ENCODE measurements around the gene SLC44A4.
"Not testable (repeated sequence)": the region's sequence is repeated elsewhere in the genome, so short reads cannot be mapped to it uniquely, and the experiment has no call there.

SLC44A4 gene

DNA sequence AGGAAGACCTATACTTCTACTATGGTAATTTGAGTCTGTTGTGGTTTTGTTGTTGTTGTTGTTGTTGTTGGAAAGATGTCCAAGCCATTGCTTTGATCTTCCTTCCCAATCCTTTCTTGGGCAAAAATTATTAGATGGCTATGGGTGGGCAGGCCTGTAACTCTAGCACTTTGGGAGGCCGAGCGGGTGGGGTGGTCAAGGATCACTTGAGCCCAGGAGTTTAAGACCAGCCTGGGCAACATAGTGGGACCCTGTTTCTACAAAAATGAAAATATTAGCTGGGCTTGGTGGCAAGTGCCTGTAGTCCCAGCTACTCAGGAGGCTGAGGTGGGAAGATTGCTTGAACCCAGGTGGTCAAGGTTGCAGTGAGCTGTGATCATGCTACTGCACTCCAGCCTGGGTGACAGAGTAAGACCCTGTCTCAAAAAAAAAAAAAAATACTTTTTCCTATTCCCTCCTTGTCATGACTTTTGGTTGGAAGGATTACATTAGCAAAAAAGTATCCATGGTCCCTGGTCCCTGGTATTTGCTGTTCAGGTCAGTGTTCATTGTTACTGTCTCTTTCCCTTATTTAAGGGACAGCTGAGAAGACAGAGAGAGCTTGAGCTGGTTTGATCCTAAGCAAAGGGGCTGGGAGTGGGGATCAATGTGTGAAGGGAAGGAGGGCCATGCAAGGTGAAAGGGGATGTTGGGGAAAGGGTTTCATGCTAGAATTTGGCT, 27.9 kb downstream of the SLC44A4 start:
- no peak overlapping the region for H3K4me3 ChIP-seq (ENCODE audit: low read depth, low read length)
- no peak for DNase-seq (ENCODE audit: low read depth, low spot score)
- in situ Hi-C loops (cut with HindIII; ENCODE audit: low sequenced_read_pairs): no loop called here
- TF ChIP-seq, protein P1, sequence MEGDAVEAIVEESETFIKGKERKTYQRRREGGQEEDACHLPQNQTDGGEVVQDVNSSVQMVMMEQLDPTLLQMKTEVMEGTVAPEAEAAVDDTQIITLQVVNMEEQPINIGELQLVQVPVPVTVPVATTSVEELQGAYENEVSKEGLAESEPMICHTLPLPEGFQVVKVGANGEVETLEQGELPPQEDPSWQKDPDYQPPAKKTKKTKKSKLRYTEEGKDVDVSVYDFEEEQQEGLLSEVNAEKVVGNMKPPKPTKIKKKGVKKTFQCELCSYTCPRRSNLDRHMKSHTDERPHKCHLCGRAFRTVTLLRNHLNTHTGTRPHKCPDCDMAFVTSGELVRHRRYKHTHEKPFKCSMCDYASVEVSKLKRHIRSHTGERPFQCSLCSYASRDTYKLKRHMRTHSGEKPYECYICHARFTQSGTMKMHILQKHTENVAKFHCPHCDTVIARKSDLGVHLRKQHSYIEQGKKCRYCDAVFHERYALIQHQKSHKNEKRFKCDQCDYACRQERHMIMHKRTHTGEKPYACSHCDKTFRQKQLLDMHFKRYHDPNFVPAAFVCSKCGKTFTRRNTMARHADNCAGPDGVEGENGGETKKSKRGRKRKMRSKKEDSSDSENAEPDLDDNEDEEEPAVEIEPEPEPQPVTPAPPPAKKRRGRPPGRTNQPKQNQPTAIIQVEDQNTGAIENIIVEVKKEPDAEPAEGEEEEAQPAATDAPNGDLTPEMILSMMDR (IDR thresholded peaks at IDR 0.05; ENCODE audit: low read depth, low read length): no peak

DNA sequence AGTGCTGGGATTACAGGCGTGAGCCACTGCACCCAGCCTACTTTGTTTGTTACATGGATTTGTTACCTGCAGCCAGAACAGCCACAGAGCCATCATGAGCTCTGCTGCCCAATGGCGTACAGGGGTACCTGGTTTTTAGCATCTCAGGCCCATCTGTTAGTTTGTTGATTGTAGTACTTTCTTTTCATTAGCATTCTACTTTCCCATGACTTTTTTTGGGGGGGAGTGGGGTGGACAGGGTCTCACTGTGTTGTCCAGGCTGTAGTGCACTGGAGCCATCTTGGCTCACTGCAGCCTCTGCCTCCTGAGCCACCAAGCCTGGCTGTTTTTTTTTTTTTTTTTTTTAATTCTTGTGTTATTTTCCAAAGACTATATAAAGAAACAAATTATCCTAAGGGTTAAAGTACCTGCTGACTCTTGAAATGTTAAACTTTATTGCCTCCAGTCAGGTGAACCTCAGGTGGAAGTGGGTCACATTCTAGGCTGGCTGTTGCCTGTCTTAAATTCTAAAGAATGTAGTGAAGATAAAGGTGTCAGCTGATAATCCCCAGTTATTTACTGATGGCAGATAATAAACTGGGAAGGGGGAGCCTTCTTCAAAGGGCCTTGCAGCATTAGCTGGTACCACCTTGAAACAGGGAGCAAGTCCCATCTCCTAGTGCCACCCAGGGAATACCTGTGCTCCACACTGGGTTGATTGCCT, 31.4 kb downstream of the SLC44A4 start:
- H3K4me3 ChIP-seq (ENCODE audit: low read depth, low read length): no peak overlapping the region

DNA sequence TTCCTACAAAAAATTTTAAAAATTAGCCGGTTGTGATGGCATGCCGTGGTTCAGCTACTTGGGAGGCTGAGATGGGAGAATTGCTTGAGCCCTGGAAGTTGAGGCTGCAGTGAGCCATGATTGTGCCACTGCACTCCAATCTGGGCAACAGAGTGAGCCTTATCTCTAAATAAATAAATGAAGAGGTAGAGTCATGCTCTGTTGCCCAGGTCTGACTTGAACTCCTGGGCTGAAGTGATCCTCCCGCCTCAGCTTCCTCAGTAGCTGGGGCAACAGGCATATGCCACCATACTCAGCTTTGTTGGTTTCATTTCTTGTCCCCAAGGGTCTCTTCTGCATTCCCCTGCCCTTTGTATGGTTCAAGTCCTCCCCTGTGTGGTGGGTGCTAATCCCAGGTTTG, 34.3 kb downstream of the SLC44A4 start:
- TF ChIP-seq, protein P1 (IDR thresholded peaks at IDR 0.05; ENCODE audit: low read depth, low read length): no peak
- in situ Hi-C loops (cut with HindIII; ENCODE audit: low sequenced_read_pairs): no loop called here
- no peak overlapping the region for H3K4me3 ChIP-seq (ENCODE audit: low read depth, low read length)
- no peak for DNase-seq (ENCODE audit: low read depth, low spot score)

More for the DNA sequence above, 31.4 kb downstream of the SLC44A4 start:
- in situ Hi-C loops (cut with HindIII; ENCODE audit: low sequenced_read_pairs): no loop called here
- TF ChIP-seq, protein P1 (IDR thresholded peaks at IDR 0.05; ENCODE audit: low read depth, low read length): no peak
- no peak for DNase-seq (ENCODE audit: low read depth, low spot score)

DNA sequence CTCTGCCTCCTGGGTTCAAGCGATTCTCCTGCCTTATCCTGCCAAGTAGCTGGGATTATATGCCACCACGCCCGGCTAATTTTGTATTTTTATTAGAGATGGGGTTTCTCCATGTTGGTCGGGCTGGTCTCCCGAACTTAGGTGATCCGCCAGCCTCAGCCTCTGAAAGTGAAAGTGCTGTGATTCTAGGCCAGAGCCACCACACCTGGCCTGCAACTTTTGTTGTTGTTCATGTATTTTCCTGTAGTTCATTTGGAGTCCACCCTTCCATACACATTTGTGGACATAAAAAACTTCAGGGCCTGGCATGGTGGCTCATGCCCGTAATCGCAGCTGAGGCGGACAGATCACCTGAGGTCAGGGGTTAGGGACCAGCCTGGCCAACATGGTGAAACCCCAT, 36.7 kb downstream of the SLC44A4 start:
- DNase-seq (ENCODE audit: low read depth, low spot score): no peak
- no peak overlapping the region for H3K4me3 ChIP-seq (ENCODE audit: low read depth, low read length)
- in situ Hi-C loops (cut with HindIII; ENCODE audit: low sequenced_read_pairs): no loop called here
- TF ChIP-seq, protein P1 (IDR thresholded peaks at IDR 0.05; ENCODE audit: low read depth, low read length): no peak

DNA sequence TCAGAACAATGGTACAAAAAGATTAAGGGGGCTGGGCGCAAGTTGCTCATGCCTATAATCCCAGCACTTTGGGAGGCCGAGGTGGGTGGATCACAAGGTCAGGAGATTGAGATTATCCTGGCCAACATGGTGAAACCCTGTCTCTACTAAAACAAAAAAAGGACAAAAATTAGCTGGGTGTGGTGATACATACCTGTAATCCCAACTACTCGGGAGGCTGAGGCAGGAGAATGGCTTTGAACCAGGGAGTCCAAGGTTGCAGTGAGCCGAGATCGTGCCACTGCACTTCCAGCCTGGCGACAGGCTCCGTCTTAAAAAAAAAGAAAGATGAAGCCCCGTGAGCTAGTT, 39.0 kb downstream of the SLC44A4 start:
- H3K4me3 ChIP-seq (ENCODE audit: low read depth, low read length); in situ Hi-C loops (cut with HindIII; ENCODE audit: low sequenced_read_pairs); DNase-seq (ENCODE audit: low read depth, low spot score): not testable (repeated sequence)

DNA sequence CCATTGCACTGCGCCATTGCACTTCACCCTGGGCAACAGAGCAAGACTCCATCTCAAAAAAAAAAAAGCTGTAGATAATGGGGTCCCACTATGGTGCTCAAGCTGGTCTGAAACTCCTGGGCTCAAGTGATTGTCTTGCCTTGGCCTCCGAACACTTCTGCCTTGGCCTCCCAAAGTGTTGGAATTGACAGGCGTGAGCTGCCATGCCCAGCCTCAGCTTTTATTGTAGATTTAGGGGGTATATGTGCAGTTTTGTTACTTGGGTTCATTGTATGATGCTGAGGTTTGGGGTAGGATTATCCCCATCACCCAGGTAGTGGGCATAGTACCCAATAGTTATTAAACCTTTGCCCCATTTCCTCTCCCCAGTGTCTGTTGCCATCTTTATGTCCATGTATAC, 39.8 kb downstream of the SLC44A4 start:
- TF ChIP-seq, protein P1 (IDR thresholded peaks at IDR 0.05; ENCODE audit: low read depth, low read length): no peak
- in situ Hi-C loops (cut with HindIII; ENCODE audit: low sequenced_read_pairs): no loop called here
- DNase-seq (ENCODE audit: low read depth, low spot score): no peak
- H3K4me3 ChIP-seq (ENCODE audit: low read depth, low read length): no peak overlapping the region

DNA sequence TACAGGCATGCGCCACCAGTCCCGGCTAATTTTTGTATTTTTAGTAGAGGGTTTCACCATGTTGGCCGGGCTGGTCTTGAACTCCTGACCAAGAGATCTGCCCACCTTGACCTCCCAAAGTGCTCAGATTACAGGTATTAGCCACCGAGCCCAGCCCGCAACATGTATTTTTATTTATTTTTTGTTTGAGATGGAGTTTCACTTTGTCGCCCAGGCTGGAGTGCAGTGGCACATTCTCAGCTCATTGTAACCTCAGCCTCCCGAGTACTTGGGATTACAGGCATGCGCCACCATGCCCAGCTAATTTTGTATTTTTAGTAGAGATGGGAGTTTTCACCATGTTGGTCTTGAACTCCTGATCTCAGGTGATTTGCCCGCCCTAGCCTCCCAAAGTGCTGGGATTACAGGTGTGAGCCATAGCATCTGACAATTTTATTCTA, 40.7 kb downstream of the SLC44A4 start:
- DNase-seq (ENCODE audit: low read depth, low spot score); in situ Hi-C loops (cut with HindIII; ENCODE audit: low sequenced_read_pairs): not testable (repeated sequence)
- H3K4me3 ChIP-seq (ENCODE audit: low read depth, low read length): peak overlapping the region; percentile 79
